Thyroid gland (tissue), 4 donors: ENCODE measurements around the gene MAGI3.
"Not testable (repeated sequence)": the region's sequence is repeated elsewhere in the genome, so short reads cannot be mapped to it uniquely, and the experiment has no call there.

Experiments
- CTCF ChIP-seq, 6 experiments: fragments of 200-600 bp in 3 of 6; fragments of 450-650 bp in 3 of 6; sonication (generic) in 3 of 6; IDR thresholded peaks; one replicate each; pipeline ENCODE4 v1.5.1; 2016 to 2019; ENCODE audit warnings: antibody characterized with exemption in 6 of 6, mild to moderate bottlenecking in 2 of 6, inconsistent platforms in 1 of 6, moderate library complexity in 1 of 6
- POLR2A ChIP-seq, 2 donors: fragments of 450-650 bp; IDR thresholded peaks; one replicate each; pipeline ENCODE4 v1.6.1; 2017; ENCODE audit warnings: antibody characterized with exemption in 2 of 2, mild to moderate bottlenecking in 2 of 2, moderate library complexity in 1 of 2

GRCh38 chr1:113509766-113510165, 119.5 kb downstream of the MAGI3 start:
- not testable (repeated sequence) for TF ChIP-seq CTCF, POLR2A (IDR thresholded peaks at IDR 0.05)
